ENCODE results near the gene P3R3URF.

The P3R3URF gene

GRCh38 chr1:46131712-46132528, 44.4 kb downstream of the P3R3URF start:
- peak; percentile 24 for DNase-seq (ENCODE audit: low read depth)

- no peak for DNase-seq (ENCODE audit: low read depth)
Measured at GRCh38 chr1:46131093-46131492, 45.2 kb downstream of the P3R3URF start.

- DNase-seq (ENCODE audit: low read depth), result no peak
Measured at GRCh38 chr1:46130606-46131005, 45.7 kb downstream of the P3R3URF start.

- DNase-seq (ENCODE audit: low read depth), result no peak
Measured at GRCh38 chr1:46130121-46130520, 46.2 kb downstream of the P3R3URF start.

GRCh38 chr1:46128344-46128743, 47.9 kb downstream of the P3R3URF start:
- no peak for DNase-seq (ENCODE audit: low read depth)
